Measurements from ENCODE around the gene NECTIN2.

DNA sequence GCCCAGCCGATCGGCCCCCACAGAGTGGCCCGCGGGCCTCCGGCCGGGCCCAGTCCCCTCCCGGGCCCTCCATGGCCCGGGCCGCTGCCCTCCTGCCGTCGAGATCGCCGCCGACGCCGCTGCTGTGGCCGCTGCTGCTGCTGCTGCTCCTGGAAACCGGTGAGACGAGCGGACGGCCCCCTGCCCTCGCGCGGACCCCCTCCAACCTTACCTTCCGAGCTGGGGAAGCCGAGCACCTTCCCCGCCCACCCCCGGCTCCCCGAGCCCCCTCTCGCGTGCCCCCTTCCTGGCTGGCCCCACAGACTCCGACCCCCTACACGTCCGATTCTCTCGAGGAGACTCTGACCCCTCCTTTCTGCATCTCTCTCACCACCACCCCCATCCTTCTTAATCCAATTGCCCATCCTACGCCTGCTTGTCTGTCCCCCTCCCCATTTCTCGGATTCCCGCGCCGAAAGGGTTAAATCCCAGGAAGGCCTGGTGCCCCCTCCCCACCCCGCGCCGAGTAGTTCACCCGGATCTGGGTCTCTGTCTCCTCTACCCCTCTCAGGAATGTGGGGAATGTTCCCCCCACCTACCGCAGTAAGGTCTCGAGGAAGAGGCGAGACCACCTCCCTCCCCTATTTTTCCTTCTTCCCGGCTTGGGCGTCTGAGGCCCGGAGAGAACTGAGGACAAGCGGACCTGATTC is 502 bp downstream of the NECTIN2 start:
- TF ChIP-seq, protein P1, sequence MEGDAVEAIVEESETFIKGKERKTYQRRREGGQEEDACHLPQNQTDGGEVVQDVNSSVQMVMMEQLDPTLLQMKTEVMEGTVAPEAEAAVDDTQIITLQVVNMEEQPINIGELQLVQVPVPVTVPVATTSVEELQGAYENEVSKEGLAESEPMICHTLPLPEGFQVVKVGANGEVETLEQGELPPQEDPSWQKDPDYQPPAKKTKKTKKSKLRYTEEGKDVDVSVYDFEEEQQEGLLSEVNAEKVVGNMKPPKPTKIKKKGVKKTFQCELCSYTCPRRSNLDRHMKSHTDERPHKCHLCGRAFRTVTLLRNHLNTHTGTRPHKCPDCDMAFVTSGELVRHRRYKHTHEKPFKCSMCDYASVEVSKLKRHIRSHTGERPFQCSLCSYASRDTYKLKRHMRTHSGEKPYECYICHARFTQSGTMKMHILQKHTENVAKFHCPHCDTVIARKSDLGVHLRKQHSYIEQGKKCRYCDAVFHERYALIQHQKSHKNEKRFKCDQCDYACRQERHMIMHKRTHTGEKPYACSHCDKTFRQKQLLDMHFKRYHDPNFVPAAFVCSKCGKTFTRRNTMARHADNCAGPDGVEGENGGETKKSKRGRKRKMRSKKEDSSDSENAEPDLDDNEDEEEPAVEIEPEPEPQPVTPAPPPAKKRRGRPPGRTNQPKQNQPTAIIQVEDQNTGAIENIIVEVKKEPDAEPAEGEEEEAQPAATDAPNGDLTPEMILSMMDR (conservative IDR thresholded peaks at IDR 0.05; ENCODE audit: low read length) = no peak
- TF ChIP-seq EZH2phosphoT487 (IDR thresholded peaks at IDR 0.05; ENCODE audit: borderline replicate concordance, low read depth, low read length) = no peak
